MM.1S (cell line): ENCODE results near the gene FAM78B.

Experiments
- DNase-seq: peaks from one replicate; pipeline ENCODE4 v3.0.0-alpha.2; 2015
- H2AFZ ChIP-seq: fragments of 300-600 bp; sonication (generic); 2 replicates; pipeline ENCODE4 v1.6.0; 2016; ENCODE audit warnings: antibody characterized with exemption, low read length
- H3F3A ChIP-seq: fragments of 300-600 bp; sonication (generic); 2 replicates; pipeline ENCODE4 v1.6.1; 2016; ENCODE audit warnings: mild to moderate bottlenecking, antibody characterized with exemption, low read length, moderate library complexity, mixed read lengths; ENCODE audit not compliant: insufficient read depth
- H3K27ac ChIP-seq: fragments of 300-600 bp; sonication (generic); 2 replicates; pipeline ENCODE4 v1.5.1; 2016; ENCODE audit warnings: mild to moderate bottlenecking, low read length
- H3K27me3 ChIP-seq: fragments of 300-600 bp; sonication (generic); replicated peaks from 2 replicates; pipeline ENCODE4 v1.6.0; 2016; ENCODE audit warnings: low read length; ENCODE audit not compliant: insufficient read depth
- H3K36me3 ChIP-seq: fragments of 300-600 bp; sonication (generic); replicated peaks from 2 replicates; pipeline ENCODE4 v1.6.1; 2016; ENCODE audit warnings: mild to moderate bottlenecking, low read length, mixed read lengths; ENCODE audit not compliant: insufficient read depth
- H3K4me1 ChIP-seq: fragments of 300-600 bp; sonication (generic); 2 replicates; pipeline ENCODE4 v1.6.1; 2016; ENCODE audit warnings: low read length, mixed read lengths
- H3K4me2 ChIP-seq: fragments of 300-600 bp; sonication (generic); 2 replicates; pipeline ENCODE4 v1.6.0; 2016; ENCODE audit warnings: low read depth, low read length
- H3K4me3 ChIP-seq: fragments of 300-600 bp; sonication (generic); 2 replicates; pipeline ENCODE4 v1.5.1; 2016; ENCODE audit warnings: low read length, mixed read lengths
- H3K79me2 ChIP-seq: fragments of 300-600 bp; sonication (generic); 2 replicates; pipeline ENCODE4 v1.6.1; 2016; ENCODE audit warnings: mixed run types, low read length, mixed read lengths
- H3K9ac ChIP-seq: fragments of 300-600 bp; sonication (generic); 2 replicates; pipeline ENCODE4 v1.6.1; 2016; ENCODE audit warnings: low read length, mixed read lengths
- H3K9me2 ChIP-seq: fragments of 300-600 bp; sonication (generic); replicated peaks from 2 replicates; pipeline ENCODE4 v1.6.1; 2016; ENCODE audit warnings: mild to moderate bottlenecking, low read length, mixed read lengths; ENCODE audit not compliant: insufficient read depth
- H3K9me3 ChIP-seq: fragments of 300-600 bp; sonication (generic); replicated peaks from 2 replicates; pipeline ENCODE4 v1.6.1; 2016; ENCODE audit warnings: mild to moderate bottlenecking, low read length, mixed read lengths; ENCODE audit not compliant: insufficient read depth
- H4K20me1 ChIP-seq: fragments of 300-600 bp; sonication (generic); 2 replicates; pipeline ENCODE4 v1.6.1; 2016; ENCODE audit warnings: mild to moderate bottlenecking, low read length, moderate library complexity, mixed read lengths; ENCODE audit not compliant: insufficient read depth
- EZH2 ChIP-seq: fragments of 300-600 bp; sonication (generic); optimal IDR thresholded peaks from 2 replicates; pipeline ENCODE3; 2017; ENCODE audit warnings: low read depth, mild to moderate bottlenecking, antibody characterized with exemption, low read length, mixed read lengths
- EZH2phosphoT487 ChIP-seq: fragments of 300-600 bp; sonication (generic); IDR thresholded peaks from 2 replicates; pipeline ENCODE4 v1.6.1; 2018; ENCODE audit warnings: antibody characterized with exemption, low read length
- TF ChIP-seq, protein P1 (sequence below): fragments of 300-600 bp; sonication (generic); IDR thresholded peaks from 2 replicates; pipeline ENCODE4 v1.5.1; 2016; ENCODE audit warnings: antibody characterized with exemption, low read length, mixed read lengths

FAM78B gene

DNA sequence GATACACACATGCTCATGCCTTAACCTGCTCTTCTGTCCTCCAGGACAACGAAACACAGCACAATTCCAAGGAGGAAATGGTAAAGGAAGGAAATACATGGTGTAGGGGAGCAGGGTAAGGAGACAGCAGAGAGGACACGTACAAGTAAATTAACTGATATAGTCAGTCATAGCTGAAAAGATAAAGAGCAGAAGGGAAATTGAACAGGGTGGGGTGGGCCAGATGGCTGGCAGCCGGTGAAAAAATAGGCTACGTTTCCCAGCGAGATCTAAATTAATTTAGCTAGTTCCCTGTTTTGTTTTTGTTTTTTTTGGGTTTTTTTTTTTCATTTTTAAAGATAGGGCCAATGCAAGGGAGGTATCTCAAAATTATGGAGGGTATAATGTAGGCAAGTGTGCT lies 109.2 kb downstream of the FAM78B start:
- DNase-seq, result no peak
- Histone ChIP-seq H3K9ac (no peak overlapping the region), H3K9me3 (no peaks in the 10 kb centered on the region), H3K4me2 (no peak overlapping the region), H3K4me3 (no peak overlapping the region), H3K27me3 (no peaks in the 10 kb centered on the region), H4K20me1 (no peaks in the 10 kb centered on the region), H2AFZ (no peak overlapping the region), H3K36me3 (no peaks in the 10 kb centered on the region), H3K27ac (no peak overlapping the region), H3K4me1 (no peaks in the 10 kb centered on the region), H3K9me2 (no peaks in the 10 kb centered on the region), H3K79me2 (no peaks in the 10 kb centered on the region), H3F3A (no peaks in the 10 kb centered on the region)
- TF ChIP-seq EZH2 (no peak), EZH2phosphoT487 (no peak)
- TF ChIP-seq, protein P1, sequence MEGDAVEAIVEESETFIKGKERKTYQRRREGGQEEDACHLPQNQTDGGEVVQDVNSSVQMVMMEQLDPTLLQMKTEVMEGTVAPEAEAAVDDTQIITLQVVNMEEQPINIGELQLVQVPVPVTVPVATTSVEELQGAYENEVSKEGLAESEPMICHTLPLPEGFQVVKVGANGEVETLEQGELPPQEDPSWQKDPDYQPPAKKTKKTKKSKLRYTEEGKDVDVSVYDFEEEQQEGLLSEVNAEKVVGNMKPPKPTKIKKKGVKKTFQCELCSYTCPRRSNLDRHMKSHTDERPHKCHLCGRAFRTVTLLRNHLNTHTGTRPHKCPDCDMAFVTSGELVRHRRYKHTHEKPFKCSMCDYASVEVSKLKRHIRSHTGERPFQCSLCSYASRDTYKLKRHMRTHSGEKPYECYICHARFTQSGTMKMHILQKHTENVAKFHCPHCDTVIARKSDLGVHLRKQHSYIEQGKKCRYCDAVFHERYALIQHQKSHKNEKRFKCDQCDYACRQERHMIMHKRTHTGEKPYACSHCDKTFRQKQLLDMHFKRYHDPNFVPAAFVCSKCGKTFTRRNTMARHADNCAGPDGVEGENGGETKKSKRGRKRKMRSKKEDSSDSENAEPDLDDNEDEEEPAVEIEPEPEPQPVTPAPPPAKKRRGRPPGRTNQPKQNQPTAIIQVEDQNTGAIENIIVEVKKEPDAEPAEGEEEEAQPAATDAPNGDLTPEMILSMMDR, result no peak

DNA sequence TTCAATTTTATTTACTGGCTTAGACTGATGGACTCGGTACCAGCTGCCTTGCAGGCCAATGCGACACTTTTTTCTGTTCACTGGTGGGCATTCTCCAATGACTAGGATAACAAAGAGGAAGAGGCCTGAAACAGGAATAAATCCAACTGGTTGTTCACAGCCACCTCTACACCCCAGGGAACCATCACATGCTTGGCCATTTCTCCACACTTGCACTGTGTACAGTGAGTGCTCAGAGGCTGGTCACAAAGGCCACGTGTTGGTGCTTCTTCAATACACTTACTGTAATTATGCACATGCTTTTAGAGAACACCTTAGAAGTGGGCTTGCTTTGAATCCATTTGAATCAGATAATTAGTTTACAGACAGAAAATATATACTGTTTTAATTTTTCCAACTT lies 113.4 kb downstream of the FAM78B start:
- TF ChIP-seq EZH2 (no peak), EZH2phosphoT487 (no peak)
- TF ChIP-seq, protein P1, result no peak
- no peak overlapping the region for H3K9ac ChIP-seq
- H3K27ac ChIP-seq, result no peak overlapping the region
- H3F3A ChIP-seq, result no peaks in the 10 kb centered on the region
- no peaks in the 10 kb centered on the region for H3K36me3 ChIP-seq
- DNase-seq, result no peak
- no peaks in the 10 kb centered on the region for H3K4me1 ChIP-seq
- H3K9me3 ChIP-seq, result no peaks in the 10 kb centered on the region
- H4K20me1 ChIP-seq, result no peaks in the 10 kb centered on the region
- H3K27me3 ChIP-seq, result no peaks in the 10 kb centered on the region
- H3K79me2 ChIP-seq, result no peaks in the 10 kb centered on the region
- no peak overlapping the region for H3K4me2 ChIP-seq
- no peaks in the 10 kb centered on the region for H3K9me2 ChIP-seq
- H3K4me3 ChIP-seq, result no peak overlapping the region
- H2AFZ ChIP-seq, result no peak overlapping the region

DNA sequence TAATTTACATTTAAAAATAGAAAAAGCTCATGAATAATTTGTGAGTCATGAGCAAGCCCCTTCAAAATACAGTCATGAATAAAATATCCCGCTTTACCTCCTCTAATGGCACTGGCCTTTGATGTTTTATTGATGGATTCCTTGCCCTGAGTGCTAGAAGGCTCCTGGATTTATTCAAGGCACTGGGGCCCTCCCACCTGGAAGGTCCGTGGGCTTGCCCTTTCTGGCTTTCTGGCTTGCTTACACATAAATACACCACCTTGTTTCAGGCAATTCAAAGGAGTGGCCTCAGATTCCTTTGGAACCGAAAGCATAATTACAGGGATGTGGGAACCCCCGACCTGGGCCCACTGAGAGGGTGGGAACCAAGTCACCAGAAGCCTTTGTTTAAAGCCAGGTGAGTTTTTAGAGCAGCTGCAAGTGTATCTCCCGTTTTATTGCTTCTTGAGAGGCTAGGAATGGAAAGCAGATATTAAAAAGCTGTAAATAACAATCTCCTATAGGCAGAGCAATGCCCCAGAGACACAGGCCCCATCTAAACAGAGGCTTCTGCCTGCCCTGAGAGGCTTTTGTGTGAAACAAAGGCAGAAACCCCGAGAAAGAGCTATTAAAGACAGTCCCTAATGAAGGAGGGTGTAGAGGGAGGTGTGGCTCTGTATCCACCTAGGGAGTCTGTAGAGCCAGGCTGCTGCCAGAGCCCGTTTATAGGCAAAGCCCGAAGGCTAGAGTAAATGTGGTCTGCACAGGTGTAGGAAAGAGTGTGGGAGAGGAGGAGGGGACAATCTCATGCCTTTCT lies 126.4 kb downstream of the FAM78B start:
- H3K4me2 ChIP-seq, result no peak overlapping the region
- no peaks in the 10 kb centered on the region for H3K79me2 ChIP-seq
- H3F3A ChIP-seq, result no peaks in the 10 kb centered on the region
- no peaks in the 10 kb centered on the region for H3K9me3 ChIP-seq
- H3K4me1 ChIP-seq, result no peaks in the 10 kb centered on the region
- TF ChIP-seq EZH2 (no peak), EZH2phosphoT487 (no peak)
- TF ChIP-seq, protein P1, result no peak
- H3K27me3 ChIP-seq, result no peaks in the 10 kb centered on the region
- no peak for DNase-seq
- H3K36me3 ChIP-seq, result no peaks in the 10 kb centered on the region
- no peak overlapping the region for H3K9ac ChIP-seq
- H3K9me2 ChIP-seq, result no peaks in the 10 kb centered on the region
- H3K27ac ChIP-seq, result no peak overlapping the region
- no peak overlapping the region for H3K4me3 ChIP-seq
- H4K20me1 ChIP-seq, result no peaks in the 10 kb centered on the region
- no peak overlapping the region for H2AFZ ChIP-seq
